GM19467 (cell line): ENCODE results near the gene SDE2.

Experiments
- ATAC-seq: cut with Tn5 transposase; IDR thresholded peaks from one replicate; pipeline ENCODE4 v1.9.1; 2021; ENCODE audit warnings: mild to moderate bottlenecking, moderate library complexity; ENCODE audit not compliant: unreplicated experiment

SDE2 gene

GRCh38 chr1:225999227-225999911, at the start of gene SDE2:
Gene SDE2, minus strand, starts transcription at chr1:225999343. Its CDS starts 31 bp downstream, at chr1:225999312.
- peak; percentile 77 for ATAC-seq

- no peak for ATAC-seq
Measured at GRCh38 chr1:226048886-226049285, 49.7 kb upstream of the SDE2 start.

- ATAC-seq = no peak
Measured at GRCh38 chr1:226047495-226047894, 48.4 kb upstream of the SDE2 start.

GRCh38 chr1:226046240-226046639, 47.1 kb upstream of the SDE2 start:
- ATAC-seq = no peak

GRCh38 chr1:226044514-226045101, 45.5 kb upstream of the SDE2 start:
- no peak for ATAC-seq

- ATAC-seq = no peak
Measured at GRCh38 chr1:226041419-226041818, 42.3 kb upstream of the SDE2 start.

GRCh38 chr1:226038661-226039060, 39.5 kb upstream of the SDE2 start:
- ATAC-seq = no peak

- ATAC-seq = no peak
Measured at GRCh38 chr1:226035915-226036314, 36.8 kb upstream of the SDE2 start.

GRCh38 chr1:226034482-226034881, 35.3 kb upstream of the SDE2 start:
- ATAC-seq = no peak

- no peak for ATAC-seq
Measured at GRCh38 chr1:226033991-226034390, 34.8 kb upstream of the SDE2 start.

GRCh38 chr1:226033582-226033981, 34.4 kb upstream of the SDE2 start:
- ATAC-seq = no peak

GRCh38 chr1:226029568-226030225, 30.6 kb upstream of the SDE2 start:
- ATAC-seq = no peak

GRCh38 chr1:226029093-226029496, 30.0 kb upstream of the SDE2 start:
- peak; percentile 83 for ATAC-seq

- ATAC-seq = no peak
Measured at GRCh38 chr1:226027538-226028217, 28.5 kb upstream of the SDE2 start.

GRCh38 chr1:226026833-226027232, 27.7 kb upstream of the SDE2 start:
- no peak for ATAC-seq

- no peak for ATAC-seq
Measured at GRCh38 chr1:226023735-226024134, 24.6 kb upstream of the SDE2 start.

- ATAC-seq = no peak
Measured at GRCh38 chr1:226021801-226022200, 22.7 kb upstream of the SDE2 start.

- no peak for ATAC-seq
Measured at GRCh38 chr1:226021401-226021800, 22.3 kb upstream of the SDE2 start.

- ATAC-seq = no peak
Measured at GRCh38 chr1:226019572-226019971, 20.4 kb upstream of the SDE2 start.

GRCh38 chr1:226017070-226017469, 17.9 kb upstream of the SDE2 start:
- no peak for ATAC-seq

GRCh38 chr1:226009650-226010044, 10.5 kb upstream of the SDE2 start:
- ATAC-seq = no peak
